ENCODE data around the gene INTS3.

INTS3 gene

DNA sequence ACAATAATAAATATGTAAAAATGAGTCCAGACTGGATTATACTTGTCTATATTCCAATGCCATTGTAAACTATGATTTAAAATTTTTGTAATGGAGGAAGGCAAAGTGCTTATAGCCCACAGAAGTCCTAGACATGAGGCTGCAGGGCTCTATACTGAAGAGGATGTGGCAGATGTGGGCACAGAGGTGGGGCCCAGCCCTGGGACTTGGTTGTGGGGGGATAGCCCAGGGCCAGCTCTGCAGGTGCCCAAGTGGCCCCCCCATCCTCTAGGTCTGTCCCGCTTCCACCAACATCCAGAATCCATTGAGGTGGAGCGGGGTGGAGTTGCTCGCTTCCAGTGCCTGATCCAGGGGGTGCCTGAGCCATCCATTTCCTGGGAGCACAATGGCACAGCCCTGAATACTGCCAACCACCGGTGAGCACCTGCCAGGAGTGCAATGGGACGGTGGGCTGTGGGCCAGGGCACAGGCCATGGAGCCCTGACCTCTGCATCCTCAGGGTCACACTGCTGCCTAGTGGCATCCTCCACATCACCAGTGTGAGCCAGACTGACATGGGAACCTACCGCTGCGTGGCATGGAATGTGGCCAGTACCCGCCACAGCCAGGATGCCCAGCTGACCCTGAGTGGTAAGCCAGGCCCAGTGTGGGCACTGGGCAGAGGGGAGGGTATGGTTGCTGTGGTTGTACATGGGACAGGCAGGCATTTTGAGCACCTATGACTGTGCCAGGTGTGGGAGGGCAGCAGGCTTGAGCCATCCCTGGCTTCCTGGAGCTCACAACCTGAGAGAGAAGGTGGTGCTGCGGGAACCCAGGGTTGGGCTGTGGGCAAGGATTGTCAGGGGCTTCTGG is 68.3 kb downstream of the INTS3 start:
- TF ChIP-seq, protein P1, sequence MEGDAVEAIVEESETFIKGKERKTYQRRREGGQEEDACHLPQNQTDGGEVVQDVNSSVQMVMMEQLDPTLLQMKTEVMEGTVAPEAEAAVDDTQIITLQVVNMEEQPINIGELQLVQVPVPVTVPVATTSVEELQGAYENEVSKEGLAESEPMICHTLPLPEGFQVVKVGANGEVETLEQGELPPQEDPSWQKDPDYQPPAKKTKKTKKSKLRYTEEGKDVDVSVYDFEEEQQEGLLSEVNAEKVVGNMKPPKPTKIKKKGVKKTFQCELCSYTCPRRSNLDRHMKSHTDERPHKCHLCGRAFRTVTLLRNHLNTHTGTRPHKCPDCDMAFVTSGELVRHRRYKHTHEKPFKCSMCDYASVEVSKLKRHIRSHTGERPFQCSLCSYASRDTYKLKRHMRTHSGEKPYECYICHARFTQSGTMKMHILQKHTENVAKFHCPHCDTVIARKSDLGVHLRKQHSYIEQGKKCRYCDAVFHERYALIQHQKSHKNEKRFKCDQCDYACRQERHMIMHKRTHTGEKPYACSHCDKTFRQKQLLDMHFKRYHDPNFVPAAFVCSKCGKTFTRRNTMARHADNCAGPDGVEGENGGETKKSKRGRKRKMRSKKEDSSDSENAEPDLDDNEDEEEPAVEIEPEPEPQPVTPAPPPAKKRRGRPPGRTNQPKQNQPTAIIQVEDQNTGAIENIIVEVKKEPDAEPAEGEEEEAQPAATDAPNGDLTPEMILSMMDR (IDR thresholded peaks at IDR 0.05; ENCODE audit: low read depth, low read length), result no peak
- no peak overlapping the region for H3K4me3 ChIP-seq (ENCODE audit: low read depth, low read length)

DNA sequence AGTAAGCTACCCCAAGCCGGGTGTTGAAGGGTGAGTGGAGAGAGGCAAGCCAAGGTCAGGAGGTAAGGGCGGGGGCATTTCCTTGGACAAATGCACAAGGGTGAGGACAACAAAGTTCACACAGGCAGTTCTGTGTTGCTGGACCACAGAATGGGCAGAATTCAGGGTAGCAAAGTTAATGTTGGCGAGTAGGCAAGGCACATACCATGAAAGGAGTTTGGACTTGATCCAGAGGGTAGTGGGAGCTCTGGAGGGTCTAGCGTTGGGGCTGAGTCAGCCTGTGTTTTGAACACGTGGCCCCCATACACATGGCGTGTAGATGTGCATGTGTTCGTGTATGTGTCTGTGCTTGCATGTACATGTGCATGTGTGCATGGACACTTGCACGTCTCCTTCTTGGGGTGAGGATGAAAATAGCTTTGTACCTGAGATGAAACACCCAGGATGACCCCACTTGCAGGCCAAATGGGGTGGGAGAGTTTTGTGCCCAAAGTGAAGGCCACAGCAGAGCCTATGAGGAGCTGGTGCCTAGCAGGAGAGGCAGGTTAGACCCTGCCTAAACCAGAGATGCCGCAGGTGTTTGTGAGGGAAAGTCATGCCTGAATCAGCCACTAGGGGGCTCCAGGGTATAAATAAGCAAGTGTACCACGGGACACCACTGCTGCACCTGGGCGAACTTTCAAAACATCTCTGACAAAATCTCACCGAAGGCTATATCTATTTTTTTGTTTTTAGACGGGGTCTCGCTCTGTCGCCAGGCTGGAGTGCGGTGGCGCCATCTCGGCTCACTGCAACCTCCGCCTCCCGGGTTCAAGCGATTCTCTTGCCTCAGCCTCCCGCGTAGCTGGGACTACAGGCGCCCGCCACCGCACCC is 69.2 kb downstream of the INTS3 start:
- TF ChIP-seq, protein P1 (IDR thresholded peaks at IDR 0.05; ENCODE audit: low read depth, low read length), result peak; percentile 75

DNA sequence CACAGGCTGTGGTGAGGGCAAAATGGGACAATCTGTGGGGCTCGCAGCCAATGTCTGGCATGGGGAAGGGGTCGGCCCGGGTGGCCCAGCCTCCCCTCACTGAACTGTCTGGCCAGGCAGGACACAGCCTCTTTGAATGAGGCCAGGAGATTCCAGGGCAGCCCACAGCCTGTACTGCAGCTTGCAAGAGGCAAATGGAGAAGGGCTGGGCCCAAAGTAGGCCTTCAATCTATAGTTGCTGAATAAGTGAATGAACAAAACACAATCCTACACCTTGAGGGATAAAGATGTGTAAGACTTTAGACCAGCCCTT is 70.6 kb downstream of the INTS3 start:
- TF ChIP-seq, protein P1 (IDR thresholded peaks at IDR 0.05; ENCODE audit: low read depth, low read length), result no peak

More for the DNA sequence above, 69.2 kb downstream of the INTS3 start:
- H3K4me3 ChIP-seq (ENCODE audit: low read depth, low read length), result no peak overlapping the region

DNA sequence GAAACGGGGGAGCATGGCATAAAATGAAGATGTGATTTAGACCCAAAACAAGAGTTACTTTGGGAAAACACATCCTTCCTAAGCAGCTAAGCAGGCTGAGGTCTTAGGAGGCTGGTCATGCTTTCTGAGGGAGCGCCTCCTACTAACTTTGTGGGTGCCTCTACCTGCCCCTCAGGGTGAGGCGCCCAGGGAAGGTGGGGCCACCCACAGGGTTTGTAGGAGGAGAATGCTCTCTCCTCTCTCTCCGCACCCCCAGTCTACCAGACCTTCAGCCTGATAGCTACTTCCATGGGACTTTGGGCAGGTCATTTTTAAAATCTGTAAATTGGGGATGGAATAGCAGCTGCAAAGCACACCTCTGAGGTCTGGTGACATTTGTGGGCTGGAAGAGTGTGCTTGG is 71.2 kb downstream of the INTS3 start:
- TF ChIP-seq, protein P1 (IDR thresholded peaks at IDR 0.05; ENCODE audit: low read depth, low read length), result no peak

More for the DNA sequence above, 70.6 kb downstream of the INTS3 start:
- no peak overlapping the region for H3K4me3 ChIP-seq (ENCODE audit: low read depth, low read length)

DNA sequence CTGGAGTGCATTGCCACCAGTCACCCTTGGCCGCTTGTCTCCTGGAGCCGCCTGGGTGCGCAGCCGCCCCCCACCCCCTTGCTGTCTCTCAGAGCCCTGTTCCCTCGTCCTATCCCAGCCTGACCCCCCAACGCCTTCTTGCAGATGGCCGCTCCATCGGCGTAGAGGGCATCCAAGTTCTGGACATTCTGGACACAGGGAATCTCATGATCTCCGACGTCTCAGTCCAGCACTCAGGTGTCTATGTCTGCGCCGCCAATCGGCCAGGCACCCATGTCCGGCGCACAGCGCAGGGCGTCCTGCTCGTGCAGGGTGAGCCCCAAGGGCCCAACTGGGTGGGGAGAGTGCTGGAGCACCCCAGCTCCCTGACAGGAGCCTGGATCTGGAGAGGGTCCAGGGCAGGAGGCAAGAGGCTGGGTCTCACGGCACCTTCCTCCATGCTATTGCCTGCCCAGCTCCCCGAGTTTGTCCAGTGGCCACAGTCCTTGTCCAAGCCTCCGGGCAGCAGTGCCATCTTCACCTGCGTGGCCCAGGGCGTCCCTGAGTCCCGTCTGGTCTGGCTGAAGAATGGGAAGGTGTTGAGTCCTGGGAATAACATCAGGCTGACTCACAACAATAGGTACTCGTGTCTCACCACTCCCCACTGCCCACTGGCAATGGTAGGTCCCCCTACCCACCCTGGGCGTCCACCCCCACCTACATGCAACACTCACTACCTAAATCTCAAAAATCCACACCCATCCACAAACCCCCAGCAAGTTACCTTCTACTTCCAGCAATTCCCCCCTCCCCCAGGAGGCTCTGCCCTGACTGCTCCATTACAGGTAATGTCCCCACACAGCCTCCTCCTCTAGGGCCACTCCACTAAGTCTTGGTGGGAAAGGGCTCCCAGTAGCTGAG is 72.0 kb downstream of the INTS3 start:
- TF ChIP-seq, protein P1 (IDR thresholded peaks at IDR 0.05; ENCODE audit: low read depth, low read length), result no peak
- no peak overlapping the region for H3K4me3 ChIP-seq (ENCODE audit: low read depth, low read length)

More for the DNA sequence above, 71.2 kb downstream of the INTS3 start:
- H3K4me3 ChIP-seq (ENCODE audit: low read depth, low read length), result no peak overlapping the region

DNA sequence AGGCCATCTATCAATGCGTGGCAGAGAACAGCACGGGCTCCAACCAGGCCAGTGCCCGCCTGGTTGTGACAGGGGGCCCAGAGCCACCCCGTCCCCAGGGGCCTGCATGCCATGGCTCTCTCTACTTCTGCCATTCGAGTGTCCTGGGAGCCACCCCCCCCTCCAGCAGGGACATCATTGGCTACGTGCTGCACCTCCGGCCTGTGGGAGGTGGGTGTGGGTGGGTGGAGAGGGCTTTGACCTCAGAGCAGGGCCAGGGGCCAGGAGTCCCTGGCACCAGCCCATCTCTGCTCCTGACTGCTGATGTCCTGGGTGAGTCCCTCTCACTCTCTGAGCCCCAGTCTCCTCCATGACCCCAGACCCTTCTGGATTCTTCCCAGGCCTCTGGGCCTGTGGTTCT is 72.7 kb downstream of the INTS3 start:
- TF ChIP-seq, protein P1 (IDR thresholded peaks at IDR 0.05; ENCODE audit: low read depth, low read length), result no peak
- H3K4me3 ChIP-seq (ENCODE audit: low read depth, low read length), result no peak overlapping the region
